Measurements from ENCODE around the gene DIP2C.
"Not testable (repeated sequence)": the region's sequence is repeated elsewhere in the genome, so short reads cannot be mapped to it uniquely, and the experiment has no call there.

DIP2C gene

DNA sequence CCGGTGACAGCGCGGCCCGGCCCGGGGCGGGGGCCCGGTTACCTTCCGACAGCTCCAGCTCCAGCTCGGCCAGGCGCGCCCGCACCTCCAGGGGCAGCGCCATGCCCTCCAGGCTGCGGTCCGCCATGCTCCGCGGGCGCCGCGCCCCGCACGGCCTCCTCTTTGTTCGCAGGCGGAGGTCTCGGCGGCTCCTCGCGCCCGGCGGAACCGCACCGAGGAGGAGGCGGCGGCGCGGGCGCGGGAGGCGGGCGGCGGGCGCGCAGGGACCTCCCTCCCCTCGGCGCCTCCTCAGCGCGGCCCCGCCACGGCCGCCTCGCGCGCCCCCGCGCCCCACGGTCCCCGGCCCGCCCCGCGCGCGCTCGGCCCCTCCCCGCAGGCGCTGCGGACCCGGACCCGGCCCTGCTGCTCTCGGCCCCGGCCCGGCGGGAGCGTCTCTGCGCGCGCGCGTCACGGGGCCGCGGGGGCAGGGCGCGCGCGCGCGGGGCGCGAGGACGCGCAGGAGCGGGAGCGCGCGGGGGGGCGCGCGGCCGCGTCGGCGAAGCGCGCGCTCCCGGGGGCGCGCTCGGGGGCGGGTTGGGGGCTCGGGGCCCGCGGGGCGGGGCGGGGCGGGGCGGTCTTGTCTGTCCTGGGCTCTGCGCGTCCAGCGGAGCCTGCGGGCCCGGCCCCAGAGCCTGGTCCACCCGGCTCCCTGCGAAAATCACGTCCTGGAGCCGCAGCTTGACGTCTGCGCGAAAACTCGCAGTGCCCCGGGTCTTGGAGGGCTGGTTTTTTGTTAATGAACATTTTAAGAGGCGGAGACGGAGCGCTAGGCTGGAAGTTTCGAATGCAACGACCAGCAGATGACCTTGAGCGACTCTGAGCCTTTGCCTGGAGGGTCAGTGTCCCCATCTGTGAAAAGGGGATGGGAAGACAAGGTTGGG is at the start of gene DIP2C:
Gene DIP2C, minus strand, starts transcription at position 217 of the 920 bp plus-strand sequence. Its CDS starts 90 bp downstream, at position 127.
- DNase-seq: no peak

DNA sequence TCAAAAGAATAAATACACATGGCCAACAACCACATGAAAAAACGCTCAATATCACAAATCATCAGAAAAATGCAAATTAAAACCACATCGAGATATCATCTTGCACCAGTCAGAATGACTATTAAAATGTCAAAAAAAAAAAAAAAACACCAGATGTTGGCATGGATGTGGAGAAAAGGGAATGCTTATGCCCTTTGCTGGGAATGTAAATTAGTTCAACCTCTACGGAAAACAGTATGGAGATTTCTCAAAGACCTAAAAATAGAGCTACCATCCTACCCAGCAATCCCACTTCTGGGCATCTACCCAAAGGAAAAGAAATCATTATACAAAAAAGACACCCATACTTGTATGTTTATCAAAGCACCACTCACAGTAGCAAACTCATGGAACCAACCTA is 45.0 kb upstream of the DIP2C start:
- no peak for DNase-seq

DNA sequence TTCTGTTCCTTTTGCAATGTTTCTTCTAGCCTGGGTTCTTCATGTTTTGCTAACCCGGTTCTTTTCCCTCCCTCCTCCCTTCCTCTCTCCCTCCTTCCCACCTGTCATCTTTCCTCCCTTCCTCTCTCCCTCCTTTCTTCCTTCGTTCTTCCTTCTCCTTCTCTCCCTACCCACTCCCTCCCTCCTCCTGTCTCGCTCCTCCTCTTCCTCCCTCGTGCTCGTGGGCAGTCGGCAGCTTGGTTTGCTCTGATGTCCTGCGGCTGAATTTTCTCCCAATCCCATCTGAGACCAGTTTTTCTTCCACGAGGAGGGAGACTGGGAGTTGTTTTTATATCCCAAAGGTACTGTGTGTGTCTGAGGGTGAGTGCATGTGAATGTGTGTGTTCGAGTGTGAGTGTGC is 43.6 kb upstream of the DIP2C start:
- no peak for DNase-seq

DNA sequence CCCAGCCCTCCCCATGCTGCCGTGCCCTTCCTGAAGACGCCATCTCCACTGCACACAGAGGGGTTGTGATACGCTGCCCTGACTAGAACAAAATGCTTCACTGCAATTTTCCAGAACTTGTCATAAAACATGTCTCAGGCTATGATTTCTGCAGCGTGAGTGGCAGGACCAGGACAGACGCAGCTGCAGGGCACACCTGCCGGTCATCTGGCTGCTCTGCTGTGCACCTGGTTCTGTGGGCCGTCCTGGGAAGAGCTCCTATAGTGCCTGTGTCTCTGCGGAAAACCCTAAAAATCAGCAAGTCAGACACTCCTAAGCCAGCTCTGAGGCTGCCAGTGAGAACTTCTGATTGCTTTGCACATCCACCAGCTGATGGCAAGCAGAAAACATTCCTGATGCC is 39.7 kb upstream of the DIP2C start:
- no peak for DNase-seq

DNA sequence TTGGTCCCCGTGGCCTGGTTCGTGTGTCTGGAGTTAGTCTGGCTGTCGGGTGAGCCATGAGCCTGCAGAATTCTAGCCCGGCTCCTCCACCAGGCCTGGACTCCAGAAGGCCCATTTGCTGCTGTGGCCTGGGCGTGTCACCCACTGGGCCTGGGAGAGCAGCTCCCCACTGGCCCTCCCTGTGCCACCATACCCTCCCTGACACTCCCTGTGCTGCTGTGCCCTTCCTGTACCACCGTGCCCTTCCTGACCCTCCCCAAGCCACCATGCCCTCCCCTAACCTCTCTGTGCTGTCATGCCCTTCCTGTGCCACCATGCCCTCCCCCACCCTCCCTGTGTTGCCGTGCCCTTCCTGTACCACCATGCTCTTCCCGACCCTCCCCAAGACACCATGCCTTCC is 39.1 kb upstream of the DIP2C start:
- DNase-seq: no peak

DNA sequence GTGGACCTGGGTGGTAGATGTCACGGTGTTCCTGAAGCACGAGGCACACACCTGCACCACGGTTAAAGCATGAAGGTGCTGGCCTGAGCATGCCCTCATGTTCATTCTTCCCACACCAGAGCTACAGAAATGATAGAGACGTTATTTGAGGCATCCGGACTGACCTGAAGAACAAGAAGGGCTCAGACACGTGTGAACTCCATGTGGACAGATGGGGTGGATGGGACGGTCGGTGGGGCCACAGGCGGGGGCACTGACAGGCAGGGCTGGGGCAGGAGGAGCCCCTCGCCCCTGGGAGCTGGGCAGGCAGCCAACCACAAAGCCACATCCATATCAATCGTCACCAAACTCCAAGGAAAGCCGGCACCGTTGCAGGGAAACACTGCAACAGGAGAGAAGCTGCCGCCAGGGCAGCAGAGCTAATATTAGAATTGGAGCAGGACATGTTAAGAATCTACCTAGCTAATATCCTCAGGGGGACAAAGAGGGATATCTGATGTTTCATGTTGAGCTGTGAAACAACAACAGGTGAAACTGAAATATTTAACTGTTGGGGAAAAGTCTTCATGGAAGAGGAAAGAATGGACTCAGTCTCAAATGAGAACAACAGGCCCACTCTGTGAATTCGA is 37.8 kb upstream of the DIP2C start:
- DNase-seq: no peak

DNA sequence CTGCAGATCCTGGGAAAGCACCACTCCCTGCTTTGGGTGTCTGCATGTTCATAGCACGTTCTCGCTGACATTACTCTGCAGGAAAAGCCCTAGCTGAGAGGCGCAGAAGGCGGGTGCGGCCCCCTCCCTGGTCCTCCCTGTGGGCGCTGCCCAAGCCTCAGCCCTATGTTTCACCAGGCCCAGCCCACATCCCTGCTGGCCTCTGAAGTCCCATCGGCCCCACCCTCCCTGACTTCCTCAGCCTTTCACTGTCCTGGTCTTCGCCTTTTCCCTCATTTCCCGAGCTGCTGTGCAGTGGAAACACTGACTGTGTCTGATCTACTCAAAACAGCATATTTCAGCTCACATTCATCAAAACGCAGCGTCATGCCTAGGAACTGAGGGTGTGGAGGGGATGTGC is 36.3 kb upstream of the DIP2C start:
- no peak for DNase-seq

DNA sequence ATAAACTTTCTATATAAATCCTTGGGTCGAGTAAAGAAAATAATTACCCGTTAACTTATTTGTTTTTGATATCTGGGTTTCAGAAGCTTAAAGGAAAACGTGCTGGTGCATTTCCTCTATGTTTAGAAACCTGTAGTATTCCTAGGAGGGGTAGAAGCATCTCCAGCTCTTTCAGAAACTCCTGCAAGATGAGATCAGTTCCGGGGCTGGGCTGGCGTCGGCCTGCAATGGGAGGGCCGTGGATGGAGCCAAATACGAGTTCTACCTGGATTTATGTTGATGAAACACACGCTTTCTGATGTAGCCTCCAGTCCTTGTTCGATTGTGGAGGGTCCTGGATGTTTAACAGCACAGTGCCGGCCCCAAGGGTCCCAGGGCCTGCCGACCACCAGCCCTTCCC is 35.8 kb upstream of the DIP2C start:
- DNase-seq: no peak

- no peak for DNase-seq
Observed at GRCh38 chr10:723973-724372, 34.5 kb upstream of the DIP2C start.

DNA sequence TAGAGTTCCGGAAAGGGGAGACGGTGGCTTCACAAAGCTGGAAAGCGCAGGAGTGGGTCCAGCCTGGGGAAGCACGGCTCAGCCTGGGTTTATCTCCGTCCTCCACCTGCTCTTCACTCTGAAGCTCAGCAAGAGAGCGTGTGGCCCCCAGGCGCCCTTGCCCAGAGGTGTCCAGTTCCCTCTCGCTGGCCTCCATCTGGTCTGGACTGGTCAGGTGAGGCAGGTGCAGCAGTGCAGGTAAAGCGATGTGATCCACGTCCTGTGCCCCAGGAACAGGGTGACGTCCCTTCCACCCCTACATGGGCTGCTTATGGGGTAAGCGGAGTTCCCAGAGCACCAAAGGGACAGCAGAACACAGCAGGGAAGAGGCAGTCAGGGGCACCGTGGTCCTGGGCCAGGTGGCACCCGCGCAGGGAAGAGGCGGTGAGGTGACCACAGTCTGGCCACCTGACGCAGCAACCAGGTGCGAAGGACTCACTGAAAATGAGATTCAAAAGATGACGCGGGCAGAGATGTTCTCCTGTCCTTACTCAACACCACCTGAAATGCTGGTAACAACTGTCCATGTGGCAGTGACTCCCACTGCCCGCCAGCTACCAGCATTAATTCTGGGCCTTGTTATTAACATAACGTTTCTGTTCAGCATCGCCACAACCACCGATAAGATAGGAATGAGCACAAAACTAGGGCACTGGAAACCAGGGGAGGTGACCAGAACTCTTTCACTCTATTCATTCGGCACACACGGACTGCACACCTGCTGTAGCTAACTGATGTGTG is 33.0 kb upstream of the DIP2C start:
- no peak for DNase-seq

DNA sequence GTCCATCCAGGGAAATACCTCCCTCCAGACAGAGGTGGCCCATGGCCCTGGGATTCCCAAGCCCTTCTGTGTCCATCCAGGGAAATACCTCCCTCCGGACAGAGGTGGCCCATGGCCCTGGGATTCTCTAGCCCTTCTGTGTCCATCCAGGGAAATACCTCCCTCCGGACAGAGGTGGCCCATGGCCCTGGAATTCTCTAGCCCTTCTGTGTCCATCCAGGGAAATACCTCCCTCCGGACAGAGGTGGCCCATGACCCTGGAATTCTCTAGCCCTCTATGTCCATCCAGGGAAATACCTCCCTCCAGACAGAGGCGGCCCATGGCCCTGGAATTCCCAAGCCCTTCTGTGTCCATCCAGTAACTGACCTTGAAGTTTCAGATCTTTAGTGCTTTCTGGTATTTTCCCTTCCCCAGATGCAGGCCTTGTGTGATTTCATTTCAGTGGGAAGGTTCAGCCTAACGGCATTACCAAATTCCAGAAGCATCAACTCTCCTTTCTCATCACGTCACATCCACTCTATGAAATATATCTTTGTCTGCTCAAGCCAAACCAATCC is 28.8 kb upstream of the DIP2C start:
- DNase-seq: no peak

DNA sequence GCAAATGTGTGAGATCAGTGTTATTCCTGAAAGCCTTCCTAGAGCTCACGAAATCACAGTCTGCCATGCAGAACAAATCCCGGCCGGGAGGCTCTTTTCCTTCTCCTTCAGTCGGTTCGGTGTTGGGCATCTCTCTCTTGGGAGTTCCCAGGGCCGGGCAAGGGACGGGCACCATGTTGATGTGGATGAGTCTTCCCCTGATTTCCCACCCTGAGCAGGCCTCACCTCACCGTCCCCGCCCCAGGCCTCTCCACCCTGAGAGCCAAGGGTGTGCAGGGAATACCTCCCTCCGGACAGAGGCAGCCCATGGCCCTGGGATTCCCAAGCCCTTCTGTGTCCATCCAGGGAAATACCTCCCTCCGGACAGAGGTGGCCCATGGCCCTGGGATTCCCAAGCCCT is 28.0 kb upstream of the DIP2C start:
- no peak for DNase-seq

GRCh38 chr10:716821-717220 is 27.4 kb upstream of the DIP2C start:
- DNase-seq: no peak

GRCh38 chr10:714214-714613 is 24.7 kb upstream of the DIP2C start:
- DNase-seq: no peak

DNA sequence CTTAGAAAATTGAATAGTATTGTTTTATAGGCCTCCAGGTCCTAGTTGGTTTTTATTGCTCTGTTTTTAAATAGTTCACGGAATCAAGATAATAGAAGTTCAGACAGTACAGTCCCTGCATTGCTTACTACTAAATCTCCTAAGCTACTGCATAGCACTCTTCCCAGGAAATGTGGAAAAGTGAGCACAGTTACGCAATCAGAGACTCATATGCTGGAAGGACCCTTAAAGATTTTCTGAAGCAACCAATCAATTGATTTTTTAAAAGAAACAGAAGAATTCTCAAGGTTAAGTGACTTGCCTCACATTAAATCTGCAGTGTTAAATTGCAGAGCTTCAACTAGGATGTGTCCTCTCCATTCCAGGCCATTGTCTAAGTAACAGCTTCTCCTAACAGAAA is 23.1 kb upstream of the DIP2C start:
- DNase-seq: no peak

GRCh38 chr10:712089-712488 is 22.6 kb upstream of the DIP2C start:
- DNase-seq: no peak

DNA sequence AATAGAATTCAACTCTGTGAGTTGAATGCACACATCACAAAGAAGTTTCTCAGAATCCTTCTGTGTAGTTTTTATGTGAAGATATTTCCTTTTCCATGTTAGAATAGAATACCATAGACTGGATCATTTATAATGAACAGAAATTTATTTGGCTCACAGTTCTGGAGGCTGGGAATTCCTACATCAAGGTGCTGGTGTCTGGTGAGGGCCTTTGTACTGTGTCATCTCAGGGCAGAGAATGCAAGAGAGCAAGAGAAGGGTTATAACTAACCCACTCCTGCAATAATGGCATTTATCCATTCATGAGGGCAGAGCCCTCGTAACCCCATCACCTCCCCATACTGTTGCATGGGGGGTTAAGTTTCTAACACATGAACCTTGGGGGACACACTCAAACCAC is 18.4 kb upstream of the DIP2C start:
- no peak for DNase-seq

- DNase-seq: no peak
Observed at GRCh38 chr10:707456-707855, 18.0 kb upstream of the DIP2C start.

GRCh38 chr10:703118-703517 is 13.7 kb upstream of the DIP2C start:
- no peak for DNase-seq

DNA sequence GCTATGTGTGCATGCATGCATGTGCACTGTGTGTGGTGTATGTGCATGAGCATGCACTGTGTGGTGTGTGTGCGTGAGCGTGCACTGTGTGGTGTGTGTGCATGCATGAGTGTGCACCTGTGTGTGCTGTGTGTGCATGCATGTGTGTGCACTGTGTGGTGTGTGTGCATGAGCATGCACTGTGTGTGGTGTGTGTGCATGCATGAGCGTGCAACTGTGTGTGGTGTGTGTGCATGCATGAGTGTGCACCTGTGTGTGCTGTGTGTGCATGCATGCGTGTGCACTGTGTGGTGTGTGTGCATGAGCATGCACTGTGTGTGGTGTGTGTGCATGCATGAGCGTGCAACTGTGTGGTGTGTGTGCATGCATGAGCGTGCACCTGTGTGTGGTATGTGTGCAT is 10.7 kb upstream of the DIP2C start:
- DNase-seq: not testable (repeated sequence)

DNA sequence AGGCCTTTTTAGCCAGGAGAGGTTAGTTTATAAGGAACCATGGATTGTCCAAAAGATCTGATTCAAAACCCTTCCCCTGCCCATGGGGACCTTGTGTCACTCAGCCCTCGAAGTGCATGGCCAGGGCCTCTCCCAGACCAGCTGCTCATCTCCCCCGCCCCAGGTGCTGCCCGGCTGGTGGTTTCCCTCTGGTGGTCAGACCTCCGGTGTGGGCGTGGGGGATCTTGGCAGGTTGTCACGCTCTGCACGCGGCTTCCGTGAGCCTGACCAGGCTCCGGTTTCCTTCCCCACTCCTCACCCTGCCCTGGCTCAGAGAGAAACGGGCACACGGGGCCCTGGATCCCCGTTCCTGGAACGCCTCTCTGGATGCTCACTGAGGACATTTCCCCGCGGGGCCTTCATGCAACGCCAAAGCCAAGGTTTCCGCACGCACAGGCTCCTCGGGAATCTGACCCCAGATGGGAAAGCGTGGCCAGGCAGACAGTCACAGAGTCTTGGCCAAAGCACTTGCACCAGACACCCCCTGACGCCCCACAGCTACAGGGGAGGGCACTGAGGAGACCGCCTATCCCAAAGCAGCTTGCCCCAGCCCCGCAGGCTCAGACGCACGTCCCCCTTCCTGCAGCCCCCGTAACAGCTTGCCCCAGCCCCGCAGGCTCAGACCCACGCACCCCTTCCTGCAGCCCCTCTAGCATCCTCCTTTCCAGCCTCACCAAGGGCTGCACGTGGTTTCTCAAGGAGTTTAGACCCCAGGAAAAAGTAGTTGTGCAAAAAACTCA is 7.8 kb upstream of the DIP2C start:
- no peak for DNase-seq

DNA sequence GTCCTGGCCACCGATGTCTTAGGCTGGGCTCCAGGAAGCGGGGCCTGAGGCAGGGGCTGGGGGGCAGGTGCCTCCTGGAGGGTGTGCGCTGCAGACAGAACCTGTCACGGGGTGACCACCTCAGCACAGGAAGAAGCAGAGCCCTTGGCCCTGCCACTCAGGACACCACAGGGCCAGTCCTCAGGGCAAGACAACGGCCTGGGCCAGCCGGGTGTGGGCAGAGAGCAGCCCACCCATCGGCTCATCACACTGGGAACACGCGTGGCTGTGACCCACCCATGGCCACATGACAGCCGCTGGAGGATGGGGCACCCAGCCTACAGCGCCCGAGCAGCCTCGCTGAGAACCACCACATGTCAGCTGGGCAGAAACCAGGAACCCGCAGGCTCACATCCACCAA is 5.9 kb upstream of the DIP2C start:
- no peak for DNase-seq

- DNase-seq: no peak
Observed at GRCh38 chr10:693506-693905, 4.0 kb upstream of the DIP2C start.
